Naive thymus-derived CD8-positive, alpha-beta T cell (primary cell): ENCODE measurements around the gene LTBP1. TPM values are rescaled to one million over a fixed set of nuclear protein-coding genes. Genes with fewer than 3 reads are reported as not detected.

Experiments used
- ATAC-seq, 2 donors: fragments of 150-1000 bp; cut with Tn5 transposase in 1 of 2; sonication (Bioruptor Pico), chemical (Tn5 transposase) in 1 of 2; 1 replicate in 1 of 2; 2 replicates in 1 of 2; pipeline ENCODE4 v1.10.0; 2021; ENCODE audit warnings: mild to moderate bottlenecking in 2 of 2, moderate library complexity in 2 of 2
- POLR2A ChIA-PET: fragments of 350-600 bp; sonication (Branson Sonifier 250); formaldehyde crosslinking; loops from one replicate; lab custom pipeline; 2021; ENCODE audit warnings: antibody characterized with exemption; lab: Charles Lee
- DNase-seq, 10 donors: peaks; one replicate each; pipeline versions ENCODE4 v3.0.0 to v3.0.0-alpha.2; 2020 to 2022
- H3K27ac Mint-ChIP-seq, 10 donors: one replicate each; pipeline ENCODE4 v1.8.0; 2020 to 2022; ENCODE audit warnings: mild to moderate bottlenecking in 10 of 10, mixed read lengths in 10 of 10, moderate library complexity in 4 of 10, inconsistent platforms in 1 of 10
- H3K27me3 Mint-ChIP-seq, 5 donors: one replicate each; pipeline ENCODE4 v1.8.0; 2021 to 2022; ENCODE audit warnings: mixed read lengths in 5 of 5
- H3K36me3 Mint-ChIP-seq, 3 donors: one replicate each; pipeline ENCODE4 v1.8.0; 2020 to 2022; ENCODE audit warnings: mixed read lengths in 3 of 3, mild to moderate bottlenecking in 2 of 3, inconsistent platforms in 1 of 3
- H3K4me1 Mint-ChIP-seq, 4 donors: one replicate each; pipeline ENCODE4 v1.8.0; 2021 to 2022; ENCODE audit warnings: mixed read lengths in 4 of 4
- H3K4me3 Mint-ChIP-seq, 10 donors: one replicate each; pipeline ENCODE4 v1.8.0; 2020 to 2022; ENCODE audit warnings: mild to moderate bottlenecking in 10 of 10, mixed read lengths in 10 of 10, moderate library complexity in 6 of 10, inconsistent platforms in 1 of 10
- H3K9me3 Mint-ChIP-seq, 9 donors: one replicate each; pipeline ENCODE4 v1.8.0; 2020 to 2022; ENCODE audit warnings: mixed read lengths in 9 of 9, mild to moderate bottlenecking in 3 of 9, inconsistent platforms in 1 of 9, moderate library complexity in 1 of 9
- polyA plus RNA-seq, 3 donors: library from polyadenylated mRNA; unstranded; fragments of 300-500 nt; fragmentation: Illumina TruSeq; gene quantifications; one replicate each; pipeline ENCODE4 v1.2.3, GENCODE V29; 2021
- total RNA-seq, 8 experiments: library from RNA in 2 of 8; stranded (reverse) in 2 of 8; gene quantifications; one replicate each; pipeline ENCODE4 v1.2.3 and lab custom pipeline; 2021 to 2026

LTBP1 gene
- total and polyA plus RNA-seq, 5 experiments from 2014 or later: 0.02 TPM; not detected in 4

GRCh38 chr2:33287507-33288005 is 340.8 kb downstream of the LTBP1 start:
- Mint-ChIP-seq H3K36me3 (no peaks in the 10 kb centered on the region), H3K4me1 (no peaks in the 10 kb centered on the region), H3K27me3 (peaks cover 3 to 26% (median 6%) of the 10 kb centered on the region in 5 donors), H3K4me3 (no peak overlapping the region), H3K27ac (no peak overlapping the region), H3K9me3 (no peaks in the 10 kb centered on the region)
- no peak for ATAC-seq
- POLR2A ChIA-PET: no interaction called here
- no peak for DNase-seq

- POLR2A ChIA-PET: no interaction called here
- no peak for DNase-seq
- Mint-ChIP-seq H3K4me3 (no peak overlapping the region), H3K36me3 (no peaks in the 10 kb centered on the region), H3K9me3 (no peaks in the 10 kb centered on the region), H3K4me1 (no peaks in the 10 kb centered on the region), H3K27me3 (peaks cover 3 to 26% (median 6%) of the 10 kb centered on the region in 5 donors), H3K27ac (no peak overlapping the region)
- ATAC-seq: no peak
Observed at GRCh38 chr2:33288011-33288410, 341.3 kb downstream of the LTBP1 start.

GRCh38 chr2:33289961-33290360 is 343.2 kb downstream of the LTBP1 start:
- Mint-ChIP-seq H3K9me3 (no peaks in the 10 kb centered on the region), H3K4me1 (no peaks in the 10 kb centered on the region), H3K27me3 (peaks cover 4 to 26% (median 6%) of the 10 kb centered on the region in 5 donors), H3K36me3 (no peaks in the 10 kb centered on the region), H3K27ac (peak overlapping the region in 1 of 10 donors; percentile 48), H3K4me3 (no peak overlapping the region)
- DNase-seq: no peak
- POLR2A ChIA-PET: no interaction called here
- no peak for ATAC-seq

- H3K9me3 Mint-ChIP-seq: no peaks in the 10 kb centered on the region
- H3K27ac Mint-ChIP-seq: no peak overlapping the region
- ATAC-seq (no peak), DNase-seq (no peak)
- no peaks in the 10 kb centered on the region for H3K36me3 Mint-ChIP-seq
- POLR2A ChIA-PET: no interaction called here
- H3K4me1 Mint-ChIP-seq: no peaks in the 10 kb centered on the region
- no peak overlapping the region for H3K4me3 Mint-ChIP-seq
- peaks cover 0 to 18% (median 2%) of the 10 kb centered on the region in 5 donors for H3K27me3 Mint-ChIP-seq
Observed at GRCh38 chr2:33291278-33292013, 344.7 kb downstream of the LTBP1 start.

GRCh38 chr2:33292063-33292462 is 345.3 kb downstream of the LTBP1 start:
- ATAC-seq: no peak
- H3K4me1 Mint-ChIP-seq: no peaks in the 10 kb centered on the region
- no peak for DNase-seq
- POLR2A ChIA-PET: no interaction called here
- H3K4me3 Mint-ChIP-seq: no peak overlapping the region
- no peaks in the 10 kb centered on the region for H3K36me3 Mint-ChIP-seq
- H3K9me3 Mint-ChIP-seq: no peaks in the 10 kb centered on the region
- peaks cover 0 to 18% (median 2%) of the 10 kb centered on the region in 5 donors for H3K27me3 Mint-ChIP-seq
- H3K27ac Mint-ChIP-seq: no peak overlapping the region

- Mint-ChIP-seq H3K9me3 (no peaks in the 10 kb centered on the region), H3K4me3 (no peak overlapping the region), H3K27me3 (peaks cover 0 to 11% (median 2%) of the 10 kb centered on the region in 5 donors), H3K36me3 (no peaks in the 10 kb centered on the region), H3K4me1 (no peaks in the 10 kb centered on the region), H3K27ac (no peak overlapping the region)
- ATAC-seq (no peak), DNase-seq (no peak)
- POLR2A ChIA-PET: interaction anchor here (0.6 kb wide), 1 partner anchor 135 kb away, joined by 4 read pairs; no protein-coding TSS in a partner anchor
Observed at GRCh38 chr2:33292981-33293595, 346.3 kb downstream of the LTBP1 start.

- POLR2A ChIA-PET: interaction anchor here (1.0 kb wide), 1 partner anchor 24 kb away, joined by 3 read pairs; no protein-coding TSS in a partner anchor
Observed at GRCh38 chr2:33298233-33298632, 351.5 kb downstream of the LTBP1 start.

GRCh38 chr2:33301355-33301754 is 354.6 kb downstream of the LTBP1 start:
- Mint-ChIP-seq H3K4me1 (no peaks in the 10 kb centered on the region), H3K36me3 (no peaks in the 10 kb centered on the region), H3K27me3 (peaks cover 0 to 1% (median 0%) of the 10 kb centered on the region in 5 donors), H3K4me3 (no peak overlapping the region), H3K27ac (no peak overlapping the region), H3K9me3 (no peaks in the 10 kb centered on the region)
- ATAC-seq: no peak
- no peak for DNase-seq
- POLR2A ChIA-PET: no interaction called here

More at GRCh38 chr2:33298233-33298632, 351.5 kb downstream of the LTBP1 start:
- no peak for ATAC-seq
- DNase-seq: no peak
- H3K27me3 Mint-ChIP-seq: peaks cover 0 to 3% (median 0%) of the 10 kb centered on the region in 5 donors
- no peaks in the 10 kb centered on the region for H3K36me3 Mint-ChIP-seq
- no peaks in the 10 kb centered on the region for H3K4me1 Mint-ChIP-seq
- no peak overlapping the region for H3K27ac Mint-ChIP-seq
- H3K4me3 Mint-ChIP-seq: no peak overlapping the region
- no peaks in the 10 kb centered on the region for H3K9me3 Mint-ChIP-seq

DNA sequence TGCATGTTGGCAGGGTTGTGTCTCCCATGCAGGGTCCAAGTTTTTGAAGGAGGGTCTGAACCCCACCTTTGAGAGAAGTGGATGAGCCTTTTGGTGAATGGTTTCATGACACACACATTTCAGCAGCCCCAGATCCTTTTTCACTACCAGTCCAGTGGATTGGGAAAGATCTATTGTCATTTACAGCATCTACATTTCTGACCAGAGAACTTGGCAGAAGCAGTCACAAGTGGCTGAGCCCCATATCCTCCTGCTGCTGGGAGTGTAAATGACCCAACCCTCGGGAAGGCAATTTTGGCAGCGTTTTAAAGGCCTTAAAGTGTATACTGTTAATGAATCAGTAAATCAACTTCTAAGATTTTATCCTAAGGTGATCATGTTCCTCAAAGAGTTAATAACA is 355.6 kb downstream of the LTBP1 start:
- Mint-ChIP-seq H3K4me1 (no peaks in the 10 kb centered on the region), H3K4me3 (no peak overlapping the region), H3K36me3 (no peaks in the 10 kb centered on the region), H3K27me3 (peaks cover 0 to 1% (median 0%) of the 10 kb centered on the region in 5 donors), H3K9me3 (no peaks in the 10 kb centered on the region), H3K27ac (no peak overlapping the region)
- ATAC-seq (no peak), DNase-seq (no peak)
- POLR2A ChIA-PET: no interaction called here

DNA sequence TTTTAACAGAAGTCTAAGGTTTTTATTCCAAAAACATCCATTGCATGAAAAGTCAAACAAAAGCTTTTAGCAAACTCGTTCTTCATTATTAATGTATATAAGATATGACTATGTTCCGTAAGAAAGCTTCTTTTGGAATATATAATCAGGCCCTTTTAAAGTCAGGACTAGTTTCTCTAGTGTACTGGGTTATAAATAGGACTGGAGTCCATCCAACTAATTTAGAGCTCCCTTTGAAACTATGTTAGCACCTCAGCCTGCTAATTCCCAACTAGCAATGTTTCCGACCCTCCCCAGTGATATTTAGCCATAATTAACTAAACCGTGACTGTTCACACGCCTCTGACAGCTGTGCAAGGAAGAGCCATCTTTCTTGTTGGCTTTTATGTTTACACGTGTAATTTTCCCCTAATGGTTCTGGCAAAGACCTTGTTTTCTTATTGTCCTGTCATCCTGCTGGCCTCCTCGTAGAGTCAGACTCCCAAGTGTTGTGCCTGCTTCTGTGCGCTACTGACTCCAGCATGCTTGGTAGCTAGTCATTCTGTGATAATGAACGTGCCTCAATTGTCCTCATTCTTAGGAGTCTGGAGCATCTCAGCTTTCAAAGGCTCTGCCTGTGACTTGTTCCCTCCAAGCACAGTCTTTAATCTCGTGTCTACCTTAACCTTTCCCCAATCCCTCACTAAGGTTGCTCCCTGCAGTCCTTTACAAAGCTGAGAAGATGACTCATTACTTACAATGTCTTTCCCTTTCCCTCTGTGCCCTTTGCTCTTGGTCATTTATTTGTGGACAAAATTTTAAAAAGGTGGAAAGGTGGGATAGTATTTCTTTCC is 357.5 kb downstream of the LTBP1 start:
- H3K27me3 Mint-ChIP-seq: peaks cover 0 to 1% (median 0%) of the 10 kb centered on the region in 5 donors
- H3K36me3 Mint-ChIP-seq: no peaks in the 10 kb centered on the region
- ATAC-seq (no peak), DNase-seq (no peak)
- POLR2A ChIA-PET: no interaction called here
- no peak overlapping the region for H3K27ac Mint-ChIP-seq
- H3K9me3 Mint-ChIP-seq: no peaks in the 10 kb centered on the region
- H3K4me3 Mint-ChIP-seq: no peak overlapping the region
- no peaks in the 10 kb centered on the region for H3K4me1 Mint-ChIP-seq

DNA sequence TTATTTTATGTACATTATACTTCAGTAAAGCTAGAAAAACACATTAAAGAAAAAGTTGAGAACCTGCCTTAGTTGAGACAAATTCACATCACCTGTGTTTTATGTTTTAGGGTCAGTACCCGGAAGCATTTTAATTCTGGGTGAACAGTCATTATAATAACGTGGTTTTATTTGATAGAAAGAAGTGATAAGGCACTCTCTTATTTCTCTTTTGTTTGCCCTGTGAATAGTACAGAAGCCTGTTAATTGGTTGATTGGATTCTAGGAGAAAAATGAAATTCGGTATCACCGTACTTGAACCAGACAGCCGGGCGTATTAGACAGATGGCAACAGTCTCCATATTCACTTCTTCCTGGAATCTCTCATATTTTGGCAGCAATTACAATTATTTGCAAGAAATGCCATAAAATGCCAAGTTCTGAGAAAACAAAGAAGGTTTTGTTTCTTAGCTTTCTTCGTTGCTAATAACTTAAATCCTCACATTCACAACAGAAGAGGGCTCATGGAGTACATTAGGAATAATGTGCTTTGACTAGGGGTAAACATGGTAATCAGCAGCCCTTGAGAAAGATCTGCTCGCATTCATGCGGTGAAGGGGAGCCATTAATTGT is 361.0 kb downstream of the LTBP1 start:
- no peaks in the 10 kb centered on the region for H3K4me1 Mint-ChIP-seq
- ATAC-seq (no peak), DNase-seq (no peak)
- H3K9me3 Mint-ChIP-seq: no peaks in the 10 kb centered on the region
- H3K27me3 Mint-ChIP-seq: peaks cover 0 to 5% (median 2%) of the 10 kb centered on the region in 5 donors
- POLR2A ChIA-PET: no interaction called here
- H3K27ac Mint-ChIP-seq: no peak overlapping the region
- no peaks in the 10 kb centered on the region for H3K36me3 Mint-ChIP-seq
- no peak overlapping the region for H3K4me3 Mint-ChIP-seq

GRCh38 chr2:33312355-33312754 is 365.6 kb downstream of the LTBP1 start:
- POLR2A ChIA-PET: no interaction called here
- Mint-ChIP-seq H3K27me3 (peaks cover 0 to 13% (median 3%) of the 10 kb centered on the region in 5 donors), H3K27ac (no peak overlapping the region), H3K4me3 (no peak overlapping the region), H3K4me1 (peaks cover 0 to 2% (median 0%) of the 10 kb centered on the region in 4 donors), H3K36me3 (no peaks in the 10 kb centered on the region), H3K9me3 (no peaks in the 10 kb centered on the region)
- ATAC-seq: no peak
- DNase-seq: no peak
